Stimulated activated CD8-positive, alpha-beta memory T cell treated with anti-CD3 and anti-CD28 coated beads, Interleukin-15, amount 100 ng/mL, for 48 hours (primary cell): ENCODE data around the gene APBB2.
"Not testable (repeated sequence)": the region's sequence is repeated elsewhere in the genome, so short reads cannot be mapped to it uniquely, and the experiment has no call there.

Experiments used
- DNase-seq, 2 donors: peaks; one replicate each; pipeline ENCODE4 v3.0.0-alpha.2; 2020; ENCODE audit warnings: low read depth in 2 of 2

APBB2 gene

DNA sequence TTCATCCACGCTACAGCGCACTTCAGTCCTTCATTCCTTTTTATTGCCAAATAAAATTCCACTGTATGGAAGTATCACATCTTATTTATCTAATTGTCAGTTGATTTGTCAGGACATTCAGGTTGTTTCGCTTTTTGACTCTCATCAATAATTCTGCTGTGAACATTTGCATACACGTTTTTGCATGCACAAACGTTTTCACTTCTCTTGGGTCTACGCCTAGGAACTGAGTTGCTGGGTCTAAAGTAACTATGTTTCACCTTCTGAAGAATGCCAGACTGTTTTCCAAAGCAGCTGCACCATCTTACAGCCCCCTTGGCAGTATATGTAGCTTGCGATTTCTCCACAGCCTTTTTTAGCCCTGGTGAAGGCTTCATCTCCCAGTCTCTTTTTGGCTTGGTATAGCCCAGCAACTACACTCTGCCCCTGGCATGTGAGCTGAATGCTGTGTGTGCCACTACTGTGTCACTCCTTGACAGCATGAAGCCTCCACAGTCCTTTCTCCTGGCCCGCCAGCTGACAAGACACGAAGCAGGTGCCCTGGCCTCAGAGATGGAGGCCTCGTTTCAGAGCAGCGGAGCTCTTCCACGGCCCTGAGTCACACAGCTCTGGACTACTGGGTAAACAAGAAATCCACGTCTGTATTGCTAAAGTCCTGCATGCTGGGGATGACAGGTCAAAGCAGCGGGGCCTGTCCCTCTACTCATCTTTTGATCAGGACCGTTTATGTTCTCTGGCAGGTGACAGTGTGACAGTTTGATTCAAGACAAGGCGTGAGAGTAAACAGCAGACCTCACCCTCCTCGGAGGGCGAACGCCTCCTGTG, 389.1 kb downstream of the APBB2 start:
- DNase-seq, result no peak

- no peak for DNase-seq
Observed at GRCh38 chr4:40822420-40823166, 391.7 kb downstream of the APBB2 start.

- DNase-seq, result no peak
Observed at GRCh38 chr4:40820101-40820500, 394.2 kb downstream of the APBB2 start.

GRCh38 chr4:40817157-40817556, 397.2 kb downstream of the APBB2 start:
- DNase-seq, result not testable (repeated sequence)

DNA sequence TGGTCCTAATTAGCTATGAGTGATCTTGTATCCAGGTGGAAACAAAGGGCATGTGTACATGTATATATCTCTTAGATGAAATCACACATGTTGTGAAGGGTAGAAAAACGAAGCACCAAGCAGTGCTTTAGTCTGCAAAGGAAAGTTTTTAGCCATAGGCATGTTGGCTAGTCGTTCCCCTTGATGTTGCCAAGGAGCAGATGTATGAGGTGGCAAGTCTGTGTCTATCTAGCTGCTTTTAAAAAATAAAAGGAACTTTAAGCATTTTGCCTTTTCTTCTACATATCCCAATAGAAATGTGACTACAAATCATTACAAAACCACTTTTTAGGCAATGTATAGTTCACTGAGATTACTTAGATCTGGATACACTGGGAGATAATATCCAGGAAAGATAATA, 401.5 kb downstream of the APBB2 start:
- no peak for DNase-seq

- DNase-seq, result no peak
Observed at GRCh38 chr4:40812386-40812785, 402.0 kb downstream of the APBB2 start.

GRCh38 chr4:40811956-40812355, 402.4 kb downstream of the APBB2 start:
- no peak for DNase-seq

DNA sequence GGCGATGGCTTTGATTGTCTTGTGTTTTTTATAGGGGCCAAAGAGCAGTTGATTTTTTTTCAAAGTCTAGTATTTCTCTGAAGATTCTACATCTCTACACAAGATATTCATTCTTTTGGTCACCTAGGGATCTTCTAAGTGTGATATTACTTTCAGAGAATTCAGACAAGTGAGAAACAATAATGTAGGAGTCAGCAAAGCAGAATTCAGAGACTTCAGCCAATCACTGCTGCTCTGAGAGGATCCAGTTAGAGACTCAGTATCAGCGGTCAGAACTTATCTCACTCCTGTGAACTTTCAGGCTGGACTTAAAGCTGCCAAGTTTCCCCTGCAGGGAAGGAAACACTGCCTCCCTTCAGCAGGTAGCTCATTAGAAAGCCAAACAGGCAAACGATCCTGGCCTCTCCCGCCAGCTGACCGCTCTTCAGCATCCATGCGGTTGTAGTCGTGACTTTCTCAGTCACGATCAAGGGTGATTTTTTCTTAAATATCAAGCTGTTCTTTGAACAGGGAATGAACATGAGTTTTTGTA, 405.4 kb downstream of the APBB2 start:
- no peak for DNase-seq

DNA sequence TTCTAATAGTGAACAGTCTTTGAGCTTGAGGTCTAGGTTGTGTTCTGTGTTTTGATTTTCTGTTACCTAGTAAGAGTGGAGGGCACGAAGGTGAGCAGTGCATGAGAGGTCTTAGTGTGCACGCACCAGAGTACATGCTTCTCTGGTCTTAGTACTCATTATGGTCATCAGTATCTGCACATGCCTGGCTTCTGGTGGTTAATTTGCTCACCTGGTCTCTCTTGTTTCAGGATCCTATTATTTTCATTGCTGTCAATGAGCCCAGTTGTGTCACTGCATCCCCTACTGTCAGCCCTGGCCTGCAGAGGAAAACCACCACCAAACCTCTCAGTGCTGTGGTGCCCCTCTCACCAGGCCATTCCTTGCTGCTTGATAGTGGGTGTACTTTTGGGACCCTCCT, 409.7 kb downstream of the APBB2 start:
- no peak for DNase-seq

DNA sequence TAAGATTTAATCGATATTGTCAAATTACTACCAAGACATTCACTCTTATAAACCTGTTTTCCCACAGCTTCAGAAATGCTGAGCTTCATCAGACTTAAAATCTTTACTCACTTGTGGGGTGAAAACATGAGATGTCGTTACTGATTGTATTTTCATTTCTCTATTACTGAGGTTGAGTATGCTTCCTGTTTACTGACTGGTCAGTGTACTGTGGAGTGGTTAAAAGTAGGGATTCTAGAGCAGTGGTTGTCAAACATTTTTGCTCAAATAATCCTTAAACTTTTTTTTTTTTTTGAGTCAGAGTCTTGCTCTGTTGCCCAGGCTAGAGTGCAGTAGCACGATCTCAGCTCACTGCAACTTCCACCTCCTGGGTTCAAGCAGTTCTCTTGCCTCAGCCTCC, 414.3 kb downstream of the APBB2 start:
- DNase-seq, result no peak

DNA sequence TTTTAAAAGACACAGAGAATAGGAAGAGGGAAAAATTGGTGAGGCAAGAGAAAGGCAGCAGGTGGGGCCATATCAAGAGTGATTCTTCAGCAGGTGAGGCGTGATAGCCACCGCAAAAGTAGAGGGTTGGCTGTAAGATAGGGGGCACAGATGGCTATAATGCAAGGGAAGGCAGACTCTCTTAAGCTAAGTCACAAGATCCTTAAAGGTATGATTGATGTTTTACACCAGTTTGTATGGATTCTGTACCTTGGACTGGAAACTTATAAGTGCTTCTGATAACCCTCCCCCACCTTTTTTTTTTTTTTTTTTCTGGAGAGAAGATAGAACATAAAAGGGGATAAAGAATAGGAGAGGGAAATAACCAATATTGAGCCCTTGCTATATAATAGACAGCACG, 424.6 kb downstream of the APBB2 start:
- DNase-seq, result no peak

GRCh38 chr4:40789031-40789430, 425.3 kb downstream of the APBB2 start:
- no peak for DNase-seq

- no peak for DNase-seq
Observed at GRCh38 chr4:40788331-40788730, 426.0 kb downstream of the APBB2 start.

DNA sequence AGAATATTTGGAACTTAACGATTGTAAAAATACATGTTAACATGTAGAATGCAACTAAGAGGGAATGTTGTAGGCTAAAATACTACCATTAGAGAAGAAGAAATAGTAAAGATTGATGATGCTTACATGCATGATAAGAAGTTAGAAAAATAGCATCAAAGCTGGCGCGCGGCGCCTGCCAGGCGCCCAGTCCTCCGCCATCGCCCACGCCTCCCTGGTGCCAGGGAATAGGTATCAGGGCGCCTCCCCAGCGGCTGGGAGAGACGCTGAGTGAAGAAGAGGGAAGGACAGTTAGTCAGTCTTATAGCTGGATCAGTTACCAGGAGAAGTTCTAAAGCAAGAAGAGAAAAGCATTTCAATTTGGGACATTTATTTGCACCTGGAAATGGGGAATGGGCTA, 428.6 kb downstream of the APBB2 start:
- DNase-seq, result no peak

GRCh38 chr4:40782876-40783275, 431.5 kb downstream of the APBB2 start:
- DNase-seq, result no peak

GRCh38 chr4:40778090-40778489, 436.3 kb downstream of the APBB2 start:
- DNase-seq, result no peak

DNA sequence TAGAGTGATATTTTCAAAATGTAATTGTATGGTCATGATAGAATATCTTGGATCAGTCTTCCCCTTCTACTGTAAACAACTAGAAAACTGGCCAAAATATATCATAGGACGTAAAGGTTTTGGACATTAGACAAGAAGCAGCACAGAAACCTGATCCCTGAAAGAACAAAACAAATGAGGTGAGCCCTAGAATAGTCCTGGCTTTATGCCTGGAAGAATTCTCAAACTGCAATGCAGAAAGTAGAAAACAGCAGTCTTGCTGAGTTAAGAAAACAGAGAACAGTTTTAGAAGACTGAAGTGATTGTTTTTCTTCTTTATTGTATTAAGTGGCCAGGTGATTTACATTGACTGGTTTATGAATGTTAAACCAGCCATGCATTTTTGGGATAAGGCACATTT, 445.1 kb downstream of the APBB2 start:
- no peak for DNase-seq

DNA sequence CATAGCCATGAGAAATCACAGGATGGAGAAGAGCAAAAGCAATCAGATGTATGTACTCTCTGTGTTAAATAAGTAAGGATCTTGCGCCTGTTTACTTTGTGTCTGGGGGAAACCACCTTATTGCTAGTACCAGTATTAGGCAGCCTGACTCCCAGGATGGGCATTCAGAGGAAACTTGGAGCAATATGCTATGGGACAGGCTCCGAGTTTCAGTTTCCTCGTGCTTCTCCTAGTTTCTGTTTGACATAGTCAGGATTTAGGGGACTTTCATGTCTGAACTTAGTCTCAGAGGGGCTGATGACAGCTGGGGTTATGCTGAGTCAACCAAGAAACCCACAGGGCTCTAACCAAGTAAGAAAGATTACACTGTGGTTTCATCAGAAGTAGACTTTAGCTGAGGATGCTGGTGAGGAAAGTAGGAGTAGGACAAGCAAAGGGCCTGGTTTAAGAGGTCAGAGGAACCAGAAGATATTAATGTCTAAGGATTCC, 451.1 kb downstream of the APBB2 start:
- DNase-seq, result peak; percentile 27 to 39
